ENCODE data around the gene GNG8. TPM values are rescaled to one million over a fixed set of nuclear protein-coding genes. Genes with fewer than 3 reads are reported as not detected.
A peak's percentile ranks its signal among the peaks of the same experiment; 100 is the strongest.

The GNG8 gene
- total and polyA plus RNA-seq, 9 of the 15 experiments (the other 6 are each of a cell fraction or from before 2014, with no cell fraction given), result 1.3 TPM; not detected in 8

GRCh38 chr19:46630586-46631205, 5.3 kb downstream of the GNG8 start:
- Histone ChIP-seq H3K9me3 (replicated peaks; ENCODE audit: control insufficient read depth, insufficient read depth, low read depth, low read length) (no peaks in the 10 kb centered on the region), H2AFZ (ENCODE audit: low read depth, low read length) (no peak overlapping the region), H3K79me2 (ENCODE audit: control insufficient read depth, insufficient read depth, low read length) (no peaks in the 10 kb centered on the region), H3K9ac (ENCODE audit: insufficient read depth in 1 of 2, low read depth in 2 of 2, low read length in 2 of 2) (peak overlapping the region in 1 of 2 experiments; percentile 66; a peak in 2 of 4 replicates), H3K4me1 (replicated peaks in 1 of 2; ENCODE audit: control insufficient read depth in 2 of 2, insufficient read depth in 2 of 2, low read length in 2 of 2) (peaks cover 37 to 70% of the 10 kb centered on the region in 2 experiments), H3K4me3 (no peak overlapping the region), H3K27ac (ENCODE audit: extremely low read depth, low read depth, low read length) (no peak overlapping the region), H3K27me3 (ENCODE audit: control insufficient read depth in 2 of 2, insufficient read depth in 2 of 2, low read length in 2 of 2) (no peaks in the 10 kb centered on the region), H3K36me3 (ENCODE audit: control insufficient read depth, insufficient read depth, low read length) (no peaks in the 10 kb centered on the region), H4K20me1 (replicated peaks; ENCODE audit: control insufficient read depth, insufficient read depth, low read length) (no peaks in the 10 kb centered on the region), H3K4me2 (ENCODE audit: insufficient read depth, low read length) (no peak overlapping the region), H3K9me1 (ENCODE audit: control insufficient read depth, insufficient read depth, low read length) (no peaks in the 10 kb centered on the region)
- in situ Hi-C loops (cut with MboI), result no loop called here
- POLR2A ChIA-PET, result interaction anchor here (0.6 to 1.7 kb wide), 8 partner anchors 9 to 143 kb away, joined by 3 to 6 read pairs (median 4); no protein-coding TSS in a partner anchor
- intact Hi-C loops (cut with micrococcal nuclease), result no loop called here
- 52% methylated on average over 14 of the region's 14 CpGs for WGBS (ENCODE audit: insufficient coverage, low coverage, missing lambda C conversion rate)
- ATAC-seq (no peak), FAIRE-seq (no peak), DNase-seq (ENCODE audit: extremely low read depth in 1 of 4, low spot score in 3 of 4) (no peak)
- BruUV-seq (replicated peaks), result no TSS peak
- CTCF ChIA-PET (ENCODE audit: low intra/inter-chr PET ratio), result no interaction called here
- no peak for TF ChIP-seq IRF9 (tag; IDR thresholded peaks at IDR 0.05)
- no peak for TF ChIP-seq FOXP4 (CRISPR knock-in tag; IDR thresholded peaks at IDR 0.05; ENCODE audit: borderline replicate concordance)
- TF ChIP-seq ZBTB17 (CRISPR knock-in tag; IDR thresholded peaks at IDR 0.05), result no peak
- 0 out of 2 replicates have a peak, but pooled peaks have one; percentile 36 for TF ChIP-seq MAX (CRISPR knock-in tag; IDR thresholded peaks at IDR 0.05)
- TF ChIP-seq ELF4 (CRISPR knock-in tag; IDR thresholded peaks at IDR 0.05), result no peak
- no peak for TF ChIP-seq YBX1 (IDR thresholded peaks at IDR 0.05)
- no peak for TF ChIP-seq ZBTB34 (CRISPR knock-in tag; IDR thresholded peaks at IDR 0.05)
- TF ChIP-seq KDM4B (IDR thresholded peaks at IDR 0.05; ENCODE audit: borderline replicate concordance in 2 of 2, low read depth in 1 of 2), result no peak
- no peak for TF ChIP-seq FOXO4 (CRISPR knock-in tag; IDR thresholded peaks at IDR 0.05)
- no peak for TF ChIP-seq CEBPZ (IDR thresholded peaks at IDR 0.05; ENCODE audit: borderline replicate concordance, low read depth, low read length)

Data from K562 (cell line).